ENCODE results near the gene SPOCK1. TPM values are rescaled to one million over a fixed set of nuclear protein-coding genes. Genes with fewer than 3 reads are reported as not detected.

Gene SPOCK1
- total RNA-seq, 1 experiment from 2014 or later, result 23.9 TPM

GRCh38 chr5:137486707-137487106 is 12.4 kb downstream of the SPOCK1 start:
- BruUV-seq (replicated peaks), result no TSS peak

GRCh38 chr5:137481596-137481995 is 17.5 kb downstream of the SPOCK1 start:
- H3K9me3 ChIP-seq (ENCODE audit: insufficient read depth, low read depth), result no peaks in the 10 kb centered on the region
- H3K79me2 ChIP-seq (ENCODE audit: low read depth), result no peaks in the 10 kb centered on the region
- H3K9me2 ChIP-seq (ENCODE audit: insufficient read depth), result no peaks in the 10 kb centered on the region
- no peaks in the 10 kb centered on the region for H4K20me1 ChIP-seq (ENCODE audit: insufficient read depth)
- H3K27me3 ChIP-seq (ENCODE audit: insufficient read depth, low read depth), result no peaks in the 10 kb centered on the region
- no peaks in the 10 kb centered on the region for H3K36me3 ChIP-seq (ENCODE audit: low read depth)
- ChIA-PET POLR2A (ENCODE audit: unreplicated experiment) (no interaction called here), CTCF (no interaction called here)
- H3F3A ChIP-seq (ENCODE audit: insufficient read depth, low read depth), result no peaks in the 10 kb centered on the region
- H3K27ac ChIP-seq, result no peak overlapping the region
- no peak for DNase-seq
- intact Hi-C loops (cut with micrococcal nuclease; ENCODE audit: unreplicated experiment), result no loop called here
- H3K4me2 ChIP-seq, result no peak overlapping the region
- no TSS peak for BruUV-seq (replicated peaks)
- no peaks in the 10 kb centered on the region for H3K4me1 ChIP-seq (replicated peaks; ENCODE audit: insufficient read depth)
- TF ChIP-seq CTCF (conservative IDR thresholded peaks at IDR 0.05) (no peak), EZH2 (IDR thresholded peaks at IDR 0.05; ENCODE audit: low read depth) (no peak)
- no peak overlapping the region for H3K4me3 ChIP-seq
- H2AFZ ChIP-seq, result no peak overlapping the region

More at GRCh38 chr5:137486707-137487106, 12.4 kb downstream of the SPOCK1 start:
- ChIA-PET POLR2A (ENCODE audit: unreplicated experiment) (no interaction called here), CTCF (no interaction called here)
- Histone ChIP-seq H4K20me1 (ENCODE audit: insufficient read depth) (no peaks in the 10 kb centered on the region), H3K36me3 (ENCODE audit: low read depth) (no peaks in the 10 kb centered on the region), H2AFZ (no peak overlapping the region), H3K4me3 (no peak overlapping the region), H3F3A (ENCODE audit: insufficient read depth, low read depth) (no peaks in the 10 kb centered on the region), H3K4me1 (replicated peaks; ENCODE audit: insufficient read depth) (no peaks in the 10 kb centered on the region), H3K9me3 (ENCODE audit: insufficient read depth, low read depth) (no peaks in the 10 kb centered on the region), H3K4me2 (no peak overlapping the region), H3K79me2 (ENCODE audit: low read depth) (no peaks in the 10 kb centered on the region), H3K27me3 (ENCODE audit: insufficient read depth, low read depth) (no peaks in the 10 kb centered on the region), H3K9me2 (ENCODE audit: insufficient read depth) (no peaks in the 10 kb centered on the region), H3K27ac (no peak overlapping the region)
- no peak for DNase-seq
- no peak for TF ChIP-seq EZH2 (IDR thresholded peaks at IDR 0.05; ENCODE audit: low read depth)
- TF ChIP-seq CTCF (conservative IDR thresholded peaks at IDR 0.05), result no peak
- intact Hi-C loops (cut with micrococcal nuclease; ENCODE audit: unreplicated experiment), result no loop called here

GRCh38 chr5:137478043-137478442 is 21.1 kb downstream of the SPOCK1 start:
- Histone ChIP-seq H3K36me3 (ENCODE audit: low read depth) (no peaks in the 10 kb centered on the region), H3F3A (ENCODE audit: insufficient read depth, low read depth) (no peaks in the 10 kb centered on the region), H4K20me1 (ENCODE audit: insufficient read depth) (no peaks in the 10 kb centered on the region), H2AFZ (no peak overlapping the region), H3K79me2 (ENCODE audit: low read depth) (no peaks in the 10 kb centered on the region), H3K27ac (no peak overlapping the region), H3K9me2 (ENCODE audit: insufficient read depth) (no peaks in the 10 kb centered on the region), H3K9me3 (ENCODE audit: insufficient read depth, low read depth) (no peaks in the 10 kb centered on the region), H3K4me3 (no peak overlapping the region), H3K4me1 (replicated peaks; ENCODE audit: insufficient read depth) (no peaks in the 10 kb centered on the region), H3K27me3 (ENCODE audit: insufficient read depth, low read depth) (no peaks in the 10 kb centered on the region), H3K4me2 (no peak overlapping the region)
- intact Hi-C loops (cut with micrococcal nuclease; ENCODE audit: unreplicated experiment), result no loop called here
- ChIA-PET POLR2A (ENCODE audit: unreplicated experiment) (no interaction called here), CTCF (no interaction called here)
- BruUV-seq (replicated peaks), result no TSS peak
- TF ChIP-seq EZH2 (IDR thresholded peaks at IDR 0.05; ENCODE audit: low read depth) (no peak), CTCF (conservative IDR thresholded peaks at IDR 0.05) (no peak)
- no peak for DNase-seq

Data from PC-9 (cell line).